Effector memory CD4-positive, alpha-beta T cell (primary cell): ENCODE results near the gene WSCD1.

Experiments used
- DNase-seq, 3 donors: peaks; one replicate each; pipeline ENCODE4 v3.0.0-alpha.2; 2020
- H3K27ac ChIP-seq: 2 replicates; pipeline ENCODE4 v1.7.0; 2013; ENCODE audit warnings: mild to moderate bottlenecking, low read length, moderate library complexity; ENCODE audit not compliant: insufficient read depth, poor library complexity, severe bottlenecking
- H3K27me3 ChIP-seq: replicated peaks from 2 replicates; pipeline ENCODE4 v1.7.0; 2013; ENCODE audit warnings: mild to moderate bottlenecking, low read length; ENCODE audit not compliant: insufficient read depth, control insufficient read depth, poor library complexity, severe bottlenecking
- H3K36me3 ChIP-seq: 2 replicates; pipeline ENCODE4 v1.7.0; 2013; ENCODE audit warnings: mild to moderate bottlenecking, low read length, moderate library complexity; ENCODE audit not compliant: control insufficient read depth, insufficient read depth
- H3K4me1 ChIP-seq: 2 replicates; pipeline ENCODE4 v1.7.0; 2013; ENCODE audit warnings: low read length, mild to moderate bottlenecking; ENCODE audit not compliant: control insufficient read depth, insufficient read depth, poor library complexity, severe bottlenecking
- H3K4me3 ChIP-seq: 2 replicates; pipeline ENCODE4 v1.7.0; 2013; ENCODE audit warnings: low read length, low read depth, mild to moderate bottlenecking; ENCODE audit not compliant: insufficient read depth, poor library complexity, severe bottlenecking
- H3K9me3 ChIP-seq: 2 replicates; pipeline ENCODE4 v1.7.0; 2013; ENCODE audit warnings: mild to moderate bottlenecking, low read length, moderate library complexity; ENCODE audit not compliant: control insufficient read depth

Gene WSCD1

GRCh38 chr17:6101706-6102105 lies 31.5 kb downstream of the WSCD1 start:
- Histone ChIP-seq H3K9me3 (no peaks in the 10 kb centered on the region), H3K4me1 (no peaks in the 10 kb centered on the region), H3K36me3 (no peaks in the 10 kb centered on the region)

GRCh38 chr17:6102615-6103014 lies 32.4 kb downstream of the WSCD1 start:
- no peak for DNase-seq
- no peaks in the 10 kb centered on the region for H3K36me3 ChIP-seq
- H3K9me3 ChIP-seq, result no peaks in the 10 kb centered on the region
- no peak overlapping the region for H3K27ac ChIP-seq
- H3K4me1 ChIP-seq, result no peaks in the 10 kb centered on the region
- H3K4me3 ChIP-seq, result no peak overlapping the region
- H3K27me3 ChIP-seq, result no peaks in the 10 kb centered on the region

More at GRCh38 chr17:6101706-6102105, 31.5 kb downstream of the WSCD1 start:
- Histone ChIP-seq H3K27ac (no peak overlapping the region), H3K4me3 (no peak overlapping the region), H3K27me3 (no peaks in the 10 kb centered on the region)
- DNase-seq, result no peak

- H3K4me3 ChIP-seq, result no peak overlapping the region
- H3K27ac ChIP-seq, result no peak overlapping the region
- H3K36me3 ChIP-seq, result no peaks in the 10 kb centered on the region
- H3K4me1 ChIP-seq, result no peaks in the 10 kb centered on the region
- DNase-seq, result no peak
- H3K27me3 ChIP-seq, result no peaks in the 10 kb centered on the region
- no peaks in the 10 kb centered on the region for H3K9me3 ChIP-seq
These were observed 34.9 kb downstream of the WSCD1 start for GRCh38 chr17:6104956-6105648.

GRCh38 chr17:6105649-6106007 lies 35.4 kb downstream of the WSCD1 start:
- DNase-seq, result no peak
- no peaks in the 10 kb centered on the region for H3K9me3 ChIP-seq
- H3K4me1 ChIP-seq, result no peaks in the 10 kb centered on the region
- H3K27me3 ChIP-seq, result no peaks in the 10 kb centered on the region
- no peaks in the 10 kb centered on the region for H3K36me3 ChIP-seq
- no peak overlapping the region for H3K27ac ChIP-seq
- no peak overlapping the region for H3K4me3 ChIP-seq

GRCh38 chr17:6106212-6106611 lies 36.0 kb downstream of the WSCD1 start:
- no peak for DNase-seq
- no peak overlapping the region for H3K4me3 ChIP-seq
- H3K36me3 ChIP-seq, result no peaks in the 10 kb centered on the region
- no peaks in the 10 kb centered on the region for H3K9me3 ChIP-seq
- no peak overlapping the region for H3K27ac ChIP-seq
- no peaks in the 10 kb centered on the region for H3K4me1 ChIP-seq
- no peaks in the 10 kb centered on the region for H3K27me3 ChIP-seq

- H3K36me3 ChIP-seq, result no peaks in the 10 kb centered on the region
- H3K27me3 ChIP-seq, result no peaks in the 10 kb centered on the region
- no peaks in the 10 kb centered on the region for H3K4me1 ChIP-seq
- no peak for DNase-seq
- H3K9me3 ChIP-seq, result no peaks in the 10 kb centered on the region
- H3K4me3 ChIP-seq, result no peak overlapping the region
- H3K27ac ChIP-seq, result no peak overlapping the region
These were observed 37.6 kb downstream of the WSCD1 start for GRCh38 chr17:6107791-6108190.

- no peaks in the 10 kb centered on the region for H3K36me3 ChIP-seq
- DNase-seq, result no peak
- no peak overlapping the region for H3K4me3 ChIP-seq
- no peaks in the 10 kb centered on the region for H3K4me1 ChIP-seq
- no peak overlapping the region for H3K27ac ChIP-seq
- no peaks in the 10 kb centered on the region for H3K27me3 ChIP-seq
- H3K9me3 ChIP-seq, result no peaks in the 10 kb centered on the region
These were observed 38.2 kb downstream of the WSCD1 start for GRCh38 chr17:6108382-6108781.

GRCh38 chr17:6108987-6109386 lies 38.8 kb downstream of the WSCD1 start:
- H3K27me3 ChIP-seq, result no peaks in the 10 kb centered on the region
- H3K27ac ChIP-seq, result no peak overlapping the region
- H3K4me3 ChIP-seq, result no peak overlapping the region
- no peaks in the 10 kb centered on the region for H3K36me3 ChIP-seq
- no peaks in the 10 kb centered on the region for H3K4me1 ChIP-seq
- no peaks in the 10 kb centered on the region for H3K9me3 ChIP-seq
- no peak for DNase-seq

GRCh38 chr17:6109536-6109935 lies 39.4 kb downstream of the WSCD1 start:
- H3K36me3 ChIP-seq, result no peaks in the 10 kb centered on the region

GRCh38 chr17:6110088-6110487 lies 39.9 kb downstream of the WSCD1 start:
- H3K27ac ChIP-seq, result no peak overlapping the region
- no peaks in the 10 kb centered on the region for H3K36me3 ChIP-seq
- H3K9me3 ChIP-seq, result no peaks in the 10 kb centered on the region
- H3K4me3 ChIP-seq, result no peak overlapping the region
- H3K27me3 ChIP-seq, result no peaks in the 10 kb centered on the region
- DNase-seq, result no peak
- H3K4me1 ChIP-seq, result no peaks in the 10 kb centered on the region

More at GRCh38 chr17:6109536-6109935, 39.4 kb downstream of the WSCD1 start:
- Histone ChIP-seq H3K9me3 (no peaks in the 10 kb centered on the region), H3K27ac (no peak overlapping the region), H3K4me1 (no peaks in the 10 kb centered on the region), H3K27me3 (no peaks in the 10 kb centered on the region), H3K4me3 (no peak overlapping the region)
- DNase-seq, result no peak
